Ovary (tissue), 9 donors: ENCODE measurements around the gene FTCDNL1. TPM values are rescaled to one million over a fixed set of nuclear protein-coding genes. Genes with fewer than 3 reads are reported as not detected.

Experiments
- DNase-seq, 5 donors: peaks; one replicate each; pipeline ENCODE4 v3.0.0-alpha.2; 2019 to 2020
- H3K27ac ChIP-seq, 2 donors: fragments of 200-600 bp; one replicate each; pipeline versions ENCODE4 v1.5.1 to v1.8.0; 2019 to 2022
- H3K27me3 ChIP-seq: fragments of 200-600 bp; one replicate; pipeline ENCODE4 v1.8.0; 2022
- H3K36me3 ChIP-seq: fragments of 200-600 bp; sonication (generic); one replicate; pipeline ENCODE4 v1.5.1; 2019
- H3K4me1 ChIP-seq: one replicate; pipeline ENCODE4 v1.8.1; 2013; ENCODE audit warnings: mild to moderate bottlenecking, moderate library complexity; ENCODE audit not compliant: insufficient read depth
- H3K4me3 ChIP-seq: fragments of 200-600 bp; sonication (generic); one replicate; pipeline ENCODE4 v1.5.1; 2017
- H3K9me3 ChIP-seq, 2 donors: fragments of 200-600 bp in 1 of 2; sonication (generic) in 1 of 2; one replicate each; pipeline versions ENCODE4 v1.5.1 to v1.8.1; 2013 to 2019; ENCODE audit warnings: mild to moderate bottlenecking in 1 of 2, moderate library complexity in 1 of 2
- CTCF ChIP-seq, 3 donors: fragments of 450-650 bp in 2 of 3; fragments of 200-600 bp in 1 of 3; IDR thresholded peaks; one replicate each; pipeline versions ENCODE4 v1.5.1 to v1.8.0; 2016 to 2022; ENCODE audit warnings: antibody characterized with exemption in 3 of 3, mild to moderate bottlenecking in 1 of 3
- EP300 ChIP-seq: sonication (generic); formaldehyde crosslinking; IDR thresholded peaks from one replicate; pipeline ENCODE4 v1.6.1; 2017; ENCODE audit warnings: antibody characterized with exemption
- POLR2A ChIP-seq: fragments of 450-650 bp; IDR thresholded peaks from one replicate; pipeline ENCODE4 v1.6.1; 2017; ENCODE audit warnings: antibody characterized with exemption, mild to moderate bottlenecking, moderate library complexity
- WGBS, 3 donors: extraction: QIAGEN DNeasy Blood & Tissue Kit in 1 of 3; methylation state at CpG; one replicate each; pipeline versions ENCODE4 v1.1.5 to v1.1.7; 2013 to 2017; 5-methylcytosine and 5-hydroxymethylcytosine counted together
- intact Hi-C, 4 donors: fragments of 100-400 bp; cut with DNase I; formaldehyde crosslinking; loops; one replicate each; pipeline versions ENCODE4 v1.11.0 to v1.15.1; 2022 to 2023
- polyA plus RNA-seq, 2 donors: library from polyadenylated mRNA; stranded (reverse); fragments of 200-250 nt in 1 of 2; fragments of 350-450 nt in 1 of 2; fragmentation: Illumina TruSeq in 1 of 2; extraction: RNeasy Lipid Tissue Mini Kit (QIAGEN cat#74804) in 1 of 2; gene quantifications; one replicate each; pipeline ENCODE4 v1.2.3, GENCODE V29; 2013 to 2014
- total RNA-seq, 7 donors: library from RNA; depleted of rRNA in 2 of 7; stranded (reverse); fragments of >200 nt in 2 of 7; fragmentation: NEBNext Ultra II Directional in 3 of 7; extraction: Animal tissue kit (Norgen Biotek cat#: 25700) in 3 of 7; gene quantifications; one replicate each; pipeline versions ENCODE4 v1.1.0 to v1.2.4, GENCODE V29; 2016 to 2023
- donor health status: DM: no; HTN: no; CAD: no; lungs with moderate emphysema.
- donor health status: DM: no; HTN: no; CAD: no.
- donor health status: Bipolar disorder and iron deficiency.
- donor health status: DM: yes; HTN: yes; CAD: no.
- donor health status: DM: no; HTN: no; CAD: no.
- donor health status: DM: yes; HTN: yes; CAD: no.

Gene FTCDNL1
- total and polyA plus RNA-seq, 9 donors: 0.56 to 3.4 (median 2.1) TPM

- WGBS, 3 donors: 89 to 90% (median 90%) methylated on average over 2 of the region's 2 CpGs
- Histone ChIP-seq H3K4me1 (no peaks in the 10 kb centered on the region), H3K4me3 (no peak overlapping the region), H3K9me3 (no peaks in the 10 kb centered on the region), H3K36me3 (no peaks in the 10 kb centered on the region), H3K27ac (no peak overlapping the region), H3K27me3 (no peaks in the 10 kb centered on the region)
- no peak for TF ChIP-seq EP300
- TF ChIP-seq CTCF (IDR thresholded peaks at IDR 0.05): no peak
- TF ChIP-seq POLR2A: no peak
- intact Hi-C loops: no loop called here
- no peak for DNase-seq
These were observed 21.4 kb downstream of the FTCDNL1 start for GRCh38 chr2:199829628-199830027.

GRCh38 chr2:199819746-199820145, 31.2 kb downstream of the FTCDNL1 start:
- Histone ChIP-seq H3K27ac (no peak overlapping the region), H3K36me3 (no peaks in the 10 kb centered on the region), H3K4me1 (no peaks in the 10 kb centered on the region), H3K27me3 (no peaks in the 10 kb centered on the region), H3K4me3 (no peak overlapping the region), H3K9me3 (no peaks in the 10 kb centered on the region)
- TF ChIP-seq POLR2A: no peak
- no peak for TF ChIP-seq EP300
- no peak for TF ChIP-seq CTCF (IDR thresholded peaks at IDR 0.05)
- no peak for DNase-seq
- intact Hi-C loops: no loop called here

GRCh38 chr2:199818754-199819153, 32.2 kb downstream of the FTCDNL1 start:
- intact Hi-C loops: no loop called here
- no peak for DNase-seq
- no peak for TF ChIP-seq EP300
- TF ChIP-seq POLR2A: no peak
- no peak for TF ChIP-seq CTCF (IDR thresholded peaks at IDR 0.05)
- H3K9me3 ChIP-seq: no peaks in the 10 kb centered on the region
- H3K27ac ChIP-seq: no peak overlapping the region
- H3K4me3 ChIP-seq: no peak overlapping the region
- no peaks in the 10 kb centered on the region for H3K36me3 ChIP-seq
- H3K27me3 ChIP-seq: no peaks in the 10 kb centered on the region
- H3K4me1 ChIP-seq: no peaks in the 10 kb centered on the region
- 88 to 92% (median 91%) methylated on average over 2 of the region's 2 CpGs for WGBS, 3 donors

- TF ChIP-seq POLR2A: no peak
- Histone ChIP-seq H3K4me3 (no peak overlapping the region), H3K4me1 (no peaks in the 10 kb centered on the region), H3K27ac (no peak overlapping the region), H3K27me3 (no peaks in the 10 kb centered on the region), H3K36me3 (no peaks in the 10 kb centered on the region), H3K9me3 (no peaks in the 10 kb centered on the region)
- DNase-seq: no peak
- 94 to 95% (median 95%) methylated on average over 2 of the region's 2 CpGs for WGBS, 3 donors
- intact Hi-C loops: no loop called here
These were observed 33.0 kb downstream of the FTCDNL1 start for GRCh38 chr2:199818026-199818425.

- intact Hi-C loops: no loop called here
- Histone ChIP-seq H3K4me1 (no peaks in the 10 kb centered on the region), H3K27me3 (no peaks in the 10 kb centered on the region), H3K36me3 (no peaks in the 10 kb centered on the region), H3K4me3 (no peak overlapping the region), H3K9me3 (no peaks in the 10 kb centered on the region), H3K27ac (no peak overlapping the region)
- TF ChIP-seq CTCF (IDR thresholded peaks at IDR 0.05) (no peak), POLR2A (no peak), EP300 (no peak)
- DNase-seq: no peak
These were observed 36.2 kb downstream of the FTCDNL1 start for GRCh38 chr2:199814817-199815211.
